ENCODE data around the gene CAPN8.

Gene CAPN8

DNA sequence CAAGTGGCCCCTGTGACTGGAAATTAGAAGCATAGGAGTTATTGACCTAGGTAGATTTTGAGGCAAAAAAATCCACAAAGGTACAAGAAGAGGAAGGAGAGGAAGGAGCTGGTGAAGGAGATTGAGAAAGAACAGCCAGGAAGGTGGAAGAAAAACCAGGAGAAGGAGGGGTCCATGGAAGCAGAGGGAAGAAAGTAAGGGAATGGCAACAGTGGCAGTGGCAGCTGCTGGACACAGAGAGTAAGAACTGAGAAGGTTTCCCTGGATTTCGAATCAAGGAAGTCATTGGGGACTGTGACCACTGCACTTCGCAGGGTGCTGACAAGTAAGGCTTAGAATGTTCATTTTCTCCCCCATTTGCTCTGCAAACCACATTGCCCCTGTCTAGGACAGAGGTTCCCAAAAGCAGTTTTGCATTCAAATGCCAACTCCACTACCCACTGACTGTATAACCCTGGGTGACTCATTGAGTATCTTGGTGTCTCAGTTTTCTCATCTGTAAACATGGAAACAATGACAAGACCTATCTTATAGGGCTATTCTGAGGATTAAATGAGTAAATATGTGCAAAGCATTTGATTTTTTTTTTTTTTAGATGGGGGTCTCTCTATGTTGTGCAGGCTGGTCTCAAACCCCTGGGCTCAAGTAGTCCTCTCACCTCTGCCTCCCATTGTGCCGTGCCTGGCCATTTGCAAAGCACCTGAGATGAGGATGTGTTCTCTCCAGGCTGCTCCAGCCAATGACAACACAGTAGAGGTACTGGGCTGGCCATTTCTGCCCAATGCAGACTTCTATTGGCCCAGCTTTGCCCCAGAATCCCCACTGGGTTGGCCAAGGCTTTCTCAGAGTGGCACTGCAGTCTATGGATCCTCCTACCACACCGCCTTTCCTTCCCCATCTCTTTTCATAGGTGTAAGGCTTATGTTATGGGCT is 37.5 kb upstream of the CAPN8 start:
- no peaks in the 10 kb centered on the region for H3K27me3 ChIP-seq (ENCODE audit: control insufficient read depth in 2 of 2, insufficient read depth in 2 of 2, low read length in 2 of 2)
- H3K9ac ChIP-seq (ENCODE audit: low read depth in 1 of 2, low read length in 2 of 2): no peak overlapping the region
- H3K27ac ChIP-seq (ENCODE audit: low read depth in 2 of 2, low read length in 2 of 2): no peak overlapping the region
- no peaks in the 10 kb centered on the region for H3K9me3 ChIP-seq (ENCODE audit: control insufficient read depth in 2 of 2, low read length in 2 of 2)
- H3K36me3 ChIP-seq (ENCODE audit: control insufficient read depth in 2 of 2, insufficient read depth in 2 of 2, low read length in 2 of 2): no peaks in the 10 kb centered on the region
- peaks cover 6 to 32% of the 10 kb centered on the region in 2 donors for H3K4me1 ChIP-seq (ENCODE audit: control insufficient read depth in 2 of 2, insufficient read depth in 2 of 2, low read length in 2 of 2)
- no peak overlapping the region for H3K4me3 ChIP-seq (ENCODE audit: low read length in 2 of 2)

- Histone ChIP-seq H3K9ac (ENCODE audit: low read depth in 1 of 2, low read length in 2 of 2) (no peak overlapping the region), H3K4me1 (ENCODE audit: control insufficient read depth in 2 of 2, insufficient read depth in 2 of 2, low read length in 2 of 2) (peaks cover 0 to 17% of the 10 kb centered on the region in 2 donors), H3K27ac (ENCODE audit: low read depth in 2 of 2, low read length in 2 of 2) (peak overlapping the region; percentile 32 to 68), H3K9me3 (ENCODE audit: control insufficient read depth in 2 of 2, low read length in 2 of 2) (no peaks in the 10 kb centered on the region), H3K27me3 (ENCODE audit: control insufficient read depth in 2 of 2, insufficient read depth in 2 of 2, low read length in 2 of 2) (no peaks in the 10 kb centered on the region), H3K4me3 (ENCODE audit: low read length in 2 of 2) (no peak overlapping the region), H3K36me3 (ENCODE audit: control insufficient read depth in 2 of 2, insufficient read depth in 2 of 2, low read length in 2 of 2) (no peaks in the 10 kb centered on the region)
Measured at GRCh38 chr1:223700942-223701637, 35.6 kb upstream of the CAPN8 start.

- Histone ChIP-seq H3K4me3 (ENCODE audit: low read length in 2 of 2) (no peak overlapping the region), H3K27ac (ENCODE audit: low read depth in 2 of 2, low read length in 2 of 2) (peak overlapping the region in 1 of 2 donors; percentile 68), H3K4me1 (ENCODE audit: control insufficient read depth in 2 of 2, insufficient read depth in 2 of 2, low read length in 2 of 2) (peaks cover 0 to 13% of the 10 kb centered on the region in 2 donors), H3K36me3 (ENCODE audit: control insufficient read depth in 2 of 2, insufficient read depth in 2 of 2, low read length in 2 of 2) (no peaks in the 10 kb centered on the region), H3K9ac (ENCODE audit: low read depth in 1 of 2, low read length in 2 of 2) (no peak overlapping the region), H3K27me3 (ENCODE audit: control insufficient read depth in 2 of 2, insufficient read depth in 2 of 2, low read length in 2 of 2) (no peaks in the 10 kb centered on the region), H3K9me3 (ENCODE audit: control insufficient read depth in 2 of 2, low read length in 2 of 2) (no peaks in the 10 kb centered on the region)
Measured at GRCh38 chr1:223700388-223700918, 35.0 kb upstream of the CAPN8 start.

DNA sequence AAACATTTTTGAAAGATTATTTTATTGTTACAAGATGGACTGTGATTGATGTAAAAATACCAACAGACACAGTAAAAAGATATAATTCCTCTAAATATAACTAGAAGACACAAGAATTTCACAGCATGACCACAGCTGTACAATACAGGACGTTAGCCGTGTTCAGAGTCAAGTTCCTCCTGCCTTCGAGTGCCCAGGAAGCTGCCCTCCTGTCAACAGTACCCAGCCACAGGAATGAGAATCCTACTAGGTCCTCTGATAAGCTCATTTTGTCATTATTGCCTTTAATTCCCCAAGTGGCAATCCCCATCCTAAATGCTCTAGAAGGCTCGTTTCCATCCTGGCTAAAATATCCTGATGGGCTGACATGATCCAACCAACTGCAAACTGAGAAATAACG is 30.4 kb upstream of the CAPN8 start:
- no peak overlapping the region for H3K27ac ChIP-seq (ENCODE audit: low read depth in 2 of 2, low read length in 2 of 2)
- H3K4me1 ChIP-seq (ENCODE audit: control insufficient read depth in 2 of 2, insufficient read depth in 2 of 2, low read length in 2 of 2): peaks cover 0 to 2% of the 10 kb centered on the region in 2 donors
- no peaks in the 10 kb centered on the region for H3K27me3 ChIP-seq (ENCODE audit: control insufficient read depth in 2 of 2, insufficient read depth in 2 of 2, low read length in 2 of 2)
- H3K9ac ChIP-seq (ENCODE audit: low read depth in 1 of 2, low read length in 2 of 2): no peak overlapping the region
- H3K4me3 ChIP-seq (ENCODE audit: low read length in 2 of 2): no peak overlapping the region
- H3K9me3 ChIP-seq (ENCODE audit: control insufficient read depth in 2 of 2, low read length in 2 of 2): no peaks in the 10 kb centered on the region
- H3K36me3 ChIP-seq (ENCODE audit: control insufficient read depth in 2 of 2, insufficient read depth in 2 of 2, low read length in 2 of 2): no peaks in the 10 kb centered on the region

DNA sequence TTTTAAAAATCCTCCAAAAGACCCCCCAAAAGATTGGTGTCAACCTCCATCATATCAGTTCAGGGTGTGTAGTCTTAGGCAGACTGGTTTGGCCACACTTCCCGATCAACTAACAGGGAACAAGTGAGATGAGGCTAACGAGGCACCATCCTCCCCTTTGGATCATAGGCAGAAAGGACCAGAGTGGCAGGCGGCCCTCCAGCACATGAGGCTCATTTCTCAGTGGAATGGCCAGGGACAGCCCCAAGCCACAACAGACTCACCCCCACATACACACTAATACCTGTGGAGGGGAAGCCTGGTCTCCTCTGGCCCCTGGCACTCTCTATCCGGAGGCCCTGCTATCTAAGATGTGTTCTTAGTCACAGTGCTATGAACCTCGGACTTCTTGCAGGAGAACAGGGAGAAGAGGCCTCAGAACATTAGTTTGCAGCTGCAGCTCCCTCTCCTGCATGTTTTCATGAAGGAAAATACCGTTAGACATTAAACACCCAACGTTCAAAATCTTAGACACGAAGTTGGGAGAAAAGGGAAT is 29.6 kb upstream of the CAPN8 start:
- Histone ChIP-seq H3K4me3 (ENCODE audit: low read length in 2 of 2) (no peak overlapping the region), H3K9me3 (ENCODE audit: control insufficient read depth in 2 of 2, low read length in 2 of 2) (no peaks in the 10 kb centered on the region), H3K27me3 (ENCODE audit: control insufficient read depth in 2 of 2, insufficient read depth in 2 of 2, low read length in 2 of 2) (no peaks in the 10 kb centered on the region), H3K27ac (ENCODE audit: low read depth in 2 of 2, low read length in 2 of 2) (no peak overlapping the region), H3K36me3 (ENCODE audit: control insufficient read depth in 2 of 2, insufficient read depth in 2 of 2, low read length in 2 of 2) (no peaks in the 10 kb centered on the region), H3K9ac (ENCODE audit: low read depth in 1 of 2, low read length in 2 of 2) (no peak overlapping the region), H3K4me1 (ENCODE audit: control insufficient read depth in 2 of 2, insufficient read depth in 2 of 2, low read length in 2 of 2) (no peaks in the 10 kb centered on the region)

DNA sequence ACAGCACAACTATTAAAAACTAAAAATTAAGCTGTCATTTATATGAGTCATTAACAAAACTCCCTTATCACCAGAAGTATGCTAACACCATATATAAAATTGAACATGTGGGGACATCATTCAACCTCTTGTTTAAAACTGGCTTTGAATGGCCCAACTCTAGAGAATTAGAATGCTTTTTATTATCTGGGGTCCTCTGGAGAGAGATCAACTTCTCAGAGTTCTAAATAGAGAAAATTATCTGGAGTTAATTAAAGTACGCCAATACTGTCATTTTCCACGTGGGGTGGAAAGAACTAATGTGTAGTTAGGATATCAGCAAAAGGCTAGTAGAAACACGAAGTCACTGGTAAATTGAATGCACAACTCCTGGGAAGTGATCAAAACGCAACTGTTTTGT is 25.6 kb upstream of the CAPN8 start:
- no peak overlapping the region for H3K9ac ChIP-seq (ENCODE audit: low read depth in 1 of 2, low read length in 2 of 2)
- no peaks in the 10 kb centered on the region for H3K36me3 ChIP-seq (ENCODE audit: control insufficient read depth in 2 of 2, insufficient read depth in 2 of 2, low read length in 2 of 2)
- H3K27ac ChIP-seq (ENCODE audit: low read depth in 2 of 2, low read length in 2 of 2): no peak overlapping the region
- no peaks in the 10 kb centered on the region for H3K4me1 ChIP-seq (ENCODE audit: control insufficient read depth in 2 of 2, insufficient read depth in 2 of 2, low read length in 2 of 2)
- no peak overlapping the region for H3K4me3 ChIP-seq (ENCODE audit: low read length in 2 of 2)
- no peaks in the 10 kb centered on the region for H3K9me3 ChIP-seq (ENCODE audit: control insufficient read depth in 2 of 2, low read length in 2 of 2)
- no peaks in the 10 kb centered on the region for H3K27me3 ChIP-seq (ENCODE audit: control insufficient read depth in 2 of 2, insufficient read depth in 2 of 2, low read length in 2 of 2)

- Histone ChIP-seq H3K36me3 (ENCODE audit: control insufficient read depth in 2 of 2, insufficient read depth in 2 of 2, low read length in 2 of 2) (no peaks in the 10 kb centered on the region), H3K27me3 (ENCODE audit: control insufficient read depth in 2 of 2, insufficient read depth in 2 of 2, low read length in 2 of 2) (peaks cover 0 to 3% of the 10 kb centered on the region in 2 donors), H3K9me3 (ENCODE audit: control insufficient read depth in 2 of 2, low read length in 2 of 2) (no peaks in the 10 kb centered on the region), H3K4me3 (ENCODE audit: low read length in 2 of 2) (no peak overlapping the region), H3K4me1 (ENCODE audit: control insufficient read depth in 2 of 2, insufficient read depth in 2 of 2, low read length in 2 of 2) (no peaks in the 10 kb centered on the region), H3K9ac (ENCODE audit: low read depth in 1 of 2, low read length in 2 of 2) (no peak overlapping the region), H3K27ac (ENCODE audit: low read depth in 2 of 2, low read length in 2 of 2) (no peak overlapping the region)
Measured at GRCh38 chr1:223684488-223684792, 18.9 kb upstream of the CAPN8 start.

DNA sequence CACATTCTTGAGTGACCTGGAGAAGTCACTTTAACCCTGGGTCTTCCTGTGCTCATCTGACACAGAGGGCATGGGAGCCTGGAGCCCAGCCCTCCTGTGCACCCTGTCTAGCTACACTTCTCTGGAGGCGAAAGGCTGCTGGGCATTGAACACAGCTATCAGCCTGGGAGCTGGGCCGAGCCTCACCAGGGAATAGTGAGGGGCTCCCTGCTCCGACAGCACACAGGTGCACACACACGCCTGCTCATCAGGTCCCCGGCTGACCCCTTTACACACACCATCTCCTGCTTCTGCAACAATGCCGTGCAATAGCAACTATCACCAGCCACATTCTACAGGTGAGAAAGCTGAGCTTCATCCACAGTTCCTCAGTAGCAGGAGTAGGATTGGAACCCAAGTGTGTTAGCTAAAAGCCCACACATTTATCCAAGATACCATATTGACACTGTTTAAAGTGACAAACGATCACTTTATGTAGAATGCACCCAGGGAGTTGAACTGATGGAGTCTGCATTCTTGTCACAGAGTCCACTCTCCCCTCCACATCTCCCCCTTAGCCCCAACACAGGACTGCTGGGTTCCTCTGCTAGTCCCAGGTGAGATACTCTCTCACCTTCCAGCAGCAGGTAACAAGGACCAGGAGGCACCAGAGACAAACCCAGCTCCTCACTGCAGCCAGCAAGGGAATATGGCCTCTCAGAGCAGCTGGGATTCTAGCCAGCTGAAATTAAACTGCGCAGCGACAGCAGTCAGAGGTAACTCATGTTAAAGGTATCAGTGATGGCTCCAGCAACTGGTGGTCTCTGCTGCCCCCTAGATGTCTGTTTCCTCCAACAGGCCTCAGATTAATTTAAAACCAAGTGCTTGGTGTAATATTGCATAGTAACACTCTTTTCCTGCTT is 18.3 kb upstream of the CAPN8 start:
- Histone ChIP-seq H3K4me1 (ENCODE audit: control insufficient read depth in 2 of 2, insufficient read depth in 2 of 2, low read length in 2 of 2) (no peaks in the 10 kb centered on the region), H3K4me3 (ENCODE audit: low read length in 2 of 2) (no peak overlapping the region), H3K27ac (ENCODE audit: low read depth in 2 of 2, low read length in 2 of 2) (no peak overlapping the region), H3K9me3 (ENCODE audit: control insufficient read depth in 2 of 2, low read length in 2 of 2) (no peaks in the 10 kb centered on the region), H3K27me3 (ENCODE audit: control insufficient read depth in 2 of 2, insufficient read depth in 2 of 2, low read length in 2 of 2) (peaks cover 0 to 3% of the 10 kb centered on the region in 2 donors), H3K9ac (ENCODE audit: low read depth in 1 of 2, low read length in 2 of 2) (no peak overlapping the region), H3K36me3 (ENCODE audit: control insufficient read depth in 2 of 2, insufficient read depth in 2 of 2, low read length in 2 of 2) (no peaks in the 10 kb centered on the region)

DNA sequence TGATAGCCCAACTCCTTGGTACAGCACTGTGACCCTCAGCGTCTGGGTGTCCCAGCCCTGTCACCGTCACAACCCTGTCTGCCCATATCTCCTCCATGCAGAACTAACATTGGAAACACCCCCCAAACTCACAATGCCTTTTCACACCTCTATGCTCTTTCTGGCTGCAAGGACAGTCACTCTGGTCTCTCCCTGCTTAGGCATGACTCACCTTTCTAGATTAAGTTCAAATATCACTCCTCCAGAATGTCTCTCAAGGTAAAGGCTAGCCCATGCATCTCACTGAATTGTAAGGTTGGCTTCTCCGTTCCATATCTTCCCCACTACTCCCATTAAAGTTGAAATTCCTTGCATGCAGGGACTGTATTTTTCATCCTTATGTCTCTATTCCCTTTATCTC is 17.0 kb upstream of the CAPN8 start:
- no peaks in the 10 kb centered on the region for H3K4me1 ChIP-seq (ENCODE audit: control insufficient read depth in 2 of 2, insufficient read depth in 2 of 2, low read length in 2 of 2)
- H3K9ac ChIP-seq (ENCODE audit: low read depth in 1 of 2, low read length in 2 of 2): no peak overlapping the region
- peaks cover 0 to 3% of the 10 kb centered on the region in 2 donors for H3K27me3 ChIP-seq (ENCODE audit: control insufficient read depth in 2 of 2, insufficient read depth in 2 of 2, low read length in 2 of 2)
- H3K4me3 ChIP-seq (ENCODE audit: low read length in 2 of 2): no peak overlapping the region
- H3K27ac ChIP-seq (ENCODE audit: low read depth in 2 of 2, low read length in 2 of 2): no peak overlapping the region
- no peaks in the 10 kb centered on the region for H3K9me3 ChIP-seq (ENCODE audit: control insufficient read depth in 2 of 2, low read length in 2 of 2)
- H3K36me3 ChIP-seq (ENCODE audit: control insufficient read depth in 2 of 2, insufficient read depth in 2 of 2, low read length in 2 of 2): no peaks in the 10 kb centered on the region
